HepG2 (cell line): ENCODE measurements around the gene PEPD. TPM values are rescaled to one million over a fixed set of nuclear protein-coding genes. Genes with fewer than 3 reads are reported as not detected.

Source experiments
- ATAC-seq: fragments of 200-7000 bp; cut with Tn5 transposase; 3 replicates; pipeline ENCODE4 v1.9.1; 2020; ENCODE audit warnings: mild to moderate bottlenecking, moderate library complexity
- BruUV-seq: library from RNA; stranded (reverse); fragments of 400-500 nt; replicated peaks from 2 replicates; lab custom pipeline; 2021; lab: Mats Ljungman, UMichigan
- CTCF ChIA-PET: fragments of 300-600 bp; formaldehyde crosslinking; extraction: SDS; loops from one replicate; lab custom pipeline; 2021; ENCODE audit warnings: low total read pairs, inconsistent platforms, low intra/inter-chr PET ratio; lab: Yijun Ruan, JAX
- POLR2A ChIA-PET: fragments of 350-600 bp; sonication (Branson Sonifier 250); formaldehyde crosslinking; loops from one replicate; lab custom pipeline; 2020; ENCODE audit warnings: antibody characterized with exemption, inconsistent platforms; lab: Yijun Ruan, JAX
- DNase-seq: peaks from one replicate; pipeline ENCODE4 v3.0.0-alpha.2; 2015; ENCODE audit warnings: low spot score
- FAIRE-seq: peaks from 3 replicates; lab custom pipeline; 2011; peaks lifted over from hg19 to GRCh38; lab: Jason Lieb, UNC
- H2AFZ ChIP-seq: one replicate; pipeline ENCODE4 v1.6.1; 2011; ENCODE audit warnings: low read length, inconsistent platforms
- H3K27ac ChIP-seq: fragments of 300-600 bp; 3 replicates; pipeline ENCODE4 v1.8.0; 2011; ENCODE audit warnings: mixed run types, mild to moderate bottlenecking, mixed read lengths, low read length, inconsistent platforms; ENCODE audit not compliant: insufficient read depth; ENCODE audit errors: extremely low read length
- H3K27me3 ChIP-seq, 2 experiments: fragments of 200-600 bp in 1 of 2; 2 replicates in 1 of 2; 3 replicates in 1 of 2; pipeline versions ENCODE4 v1.6.0 to v1.8.0; 2011; ENCODE audit warnings: low read length in 2 of 2, mild to moderate bottlenecking in 2 of 2, moderate library complexity in 2 of 2, inconsistent platforms in 1 of 2; ENCODE audit not compliant: insufficient read depth in 2 of 2, control insufficient read depth in 1 of 2
- H3K36me3 ChIP-seq, 2 experiments: fragments of 200-600 bp in 1 of 2; replicated peaks in 1 of 2; 2 replicates in 1 of 2; 3 replicates in 1 of 2; pipeline versions ENCODE4 v1.5.1 to v1.8.0; 2011; ENCODE audit warnings: low read length in 2 of 2, inconsistent platforms in 1 of 2; ENCODE audit not compliant: insufficient read depth in 2 of 2, control insufficient read depth in 1 of 2
- H3K4me1 ChIP-seq: 2 replicates; pipeline ENCODE4 v1.5.1; 2012; ENCODE audit warnings: low read length, inconsistent platforms; ENCODE audit not compliant: insufficient read depth
- H3K4me2 ChIP-seq: 2 replicates; pipeline ENCODE4 v1.6.0; 2011; ENCODE audit warnings: low read depth, low read length, inconsistent platforms
- H3K4me3 ChIP-seq, 3 experiments: fragments of 200-600 bp in 1 of 3; sonication (generic), shearing (Covaris generic) in 1 of 3; replicated peaks in 1 of 3; 2 replicates each; pipeline ENCODE4 v1.5.1; 2011 to 2016; ENCODE audit warnings: low read length in 3 of 3, inconsistent platforms in 2 of 3, low read depth in 2 of 3, mild to moderate bottlenecking in 2 of 3, control low read depth in 1 of 3, mixed read lengths in 1 of 3; ENCODE audit not compliant: insufficient read depth in 1 of 3
- H3K79me2 ChIP-seq: one replicate; pipeline ENCODE4 v1.6.1; 2011; ENCODE audit warnings: low read length, inconsistent platforms; ENCODE audit not compliant: insufficient read depth
- H3K9ac ChIP-seq: 2 replicates; pipeline ENCODE4 v1.6.0; 2011; ENCODE audit warnings: mild to moderate bottlenecking, low read depth, low read length, inconsistent platforms; ENCODE audit not compliant: insufficient read depth
- H3K9me3 ChIP-seq: 2 replicates; pipeline ENCODE4 v1.5.1; 2012; ENCODE audit warnings: mild to moderate bottlenecking, low read length
- H4K20me1 ChIP-seq: 2 replicates; pipeline ENCODE4 v1.6.0; 2011; ENCODE audit warnings: inconsistent platforms, mild to moderate bottlenecking, low read length, moderate library complexity; ENCODE audit not compliant: insufficient read depth
- CREB1 ChIP-seq, 2 experiments: fragments of 450-650 bp in 1 of 2; IDR thresholded peaks; 2 replicates each; pipeline ENCODE4 v1.6.1; 2016 to 2017; ENCODE audit warnings: control low read depth in 1 of 2, mild to moderate bottlenecking in 1 of 2, missing compliant biosample characterization in 1 of 2, missing genetic modification characterization in 1 of 2
- FOXA1 ChIP-seq, 2 experiments: fragments of 450-650 bp in 1 of 2; sonication (generic) in 1 of 2; formaldehyde crosslinking in 1 of 2; IDR thresholded peaks; 2 replicates each; pipeline versions ENCODE4 v1.4.0 to v1.6.1; 2016 to 2020; ENCODE audit warnings: missing genetic modification reagents in 1 of 2
- GFI1 ChIP-seq: sonication (generic); formaldehyde crosslinking; IDR thresholded peaks from 2 replicates; pipeline ENCODE4 v1.5.0; 2020; ENCODE audit warnings: missing genetic modification reagents, mild to moderate bottlenecking, borderline replicate concordance
- IKZF1 ChIP-seq: fragments of 450-650 bp; IDR thresholded peaks from 2 replicates; pipeline ENCODE4 v1.7.1; 2016
- MXI1 ChIP-seq: IDR thresholded peaks from 3 replicates; pipeline ENCODE4 v1.6.1; 2012; ENCODE audit warnings: low read depth, low read length, inconsistent platforms, borderline replicate concordance
- MZF1 ChIP-seq: sonication (generic); formaldehyde crosslinking; IDR thresholded peaks from 2 replicates; pipeline ENCODE4 v1.8.1; 2023; ENCODE audit warnings: mild to moderate bottlenecking, missing genetic modification reagents, borderline replicate concordance
- RBAK ChIP-seq: sonication (generic); formaldehyde crosslinking; IDR thresholded peaks from 2 replicates; pipeline ENCODE4 v1.5.1; 2020; ENCODE audit warnings: mild to moderate bottlenecking, missing genetic modification reagents
- RXRB ChIP-seq: IDR thresholded peaks from 2 replicates; pipeline ENCODE4 v1.6.1; 2016; ENCODE audit warnings: borderline replicate concordance, missing genetic modification reagents, missing compliant biosample characterization
- ZBTB10 ChIP-seq: sonication (generic); formaldehyde crosslinking; IDR thresholded peaks from 2 replicates; pipeline ENCODE4 v1.4.0; 2020; ENCODE audit warnings: missing genetic modification reagents, borderline replicate concordance
- ZNF136 ChIP-seq: sonication (generic); formaldehyde crosslinking; IDR thresholded peaks from 2 replicates; pipeline ENCODE4 v1.8.1; 2022; ENCODE audit warnings: low read depth, mild to moderate bottlenecking, moderate library complexity, missing genetic modification reagents
- ZNF577 ChIP-seq: sonication (generic); formaldehyde crosslinking; IDR thresholded peaks from 2 replicates; pipeline ENCODE4 v1.4.0; 2020; ENCODE audit warnings: mild to moderate bottlenecking, low read depth, missing genetic modification reagents, borderline replicate concordance
- ZNF713 ChIP-seq: sonication (generic); formaldehyde crosslinking; IDR thresholded peaks from 2 replicates; pipeline ENCODE4 v1.4.0; 2020; ENCODE audit warnings: mild to moderate bottlenecking, missing genetic modification reagents
- WGBS: methylation state at CpG from one replicate; pipeline ENCODE4 v1.1.6; 2017; ENCODE audit warnings: low lambda C conversion rate; 5-methylcytosine and 5-hydroxymethylcytosine counted together
- in situ Hi-C: cut with HindIII; loops from 2 replicates; pipeline ENCODE4 v1.10.0; 2017; ENCODE audit warnings: low pct_unique_long_range_greater_than_20kb; ENCODE audit not compliant: extremely low pct_ligation_motif_present
- intact Hi-C: fragments of 100-400 bp; cut with micrococcal nuclease; formaldehyde crosslinking; loops from one replicate; pipeline ENCODE4 v1.10.0; 2022; ENCODE audit not compliant: unreplicated experiment
- polyA plus RNA-seq, 8 experiments: library from polyadenylated mRNA; depleted of rRNA in 3 of 8; stranded (reverse) in 7 of 8; unstranded in 1 of 8; fragments of >200 nt; fragmentation: Illumina TruSeq in 4 of 8; extraction: Trizol in 4 of 8; gene quantifications; 2 replicates each; pipeline versions ENCODE4 v1.2.1 to v1.2.3, GENCODE V29; 2011 to 2016; ENCODE audit warnings: low read depth in 4 of 8, missing spikeins in 1 of 8, mixed read lengths in 1 of 8; ENCODE audit not compliant: insufficient read depth in 1 of 8
- total RNA-seq, 5 experiments: library from RNA; depleted of rRNA; stranded (reverse); fragments of >200 nt; fragmentation: Illumina TruSeq; extraction: Trizol; gene quantifications; 2 replicates each; pipeline ENCODE4 v1.2.3, GENCODE V29; 2016; ENCODE audit warnings: low read depth in 1 of 5

The PEPD gene
- total and polyA plus RNA-seq, 2 of the 13 experiments (the other 11 are each of a cell fraction or from before 2014, with no cell fraction given), result 60.7 to 75.1 TPM

- FAIRE-seq (no peak), ATAC-seq (no peak), DNase-seq (no peak)
- intact Hi-C loops (no loop called here), in situ Hi-C loops (no loop called here)
- Histone ChIP-seq H3K9me3 (no peaks in the 10 kb centered on the region), H3K4me2 (no peak overlapping the region), H3K4me3 (no peak overlapping the region), H3K27ac (no peak overlapping the region), H3K9ac (no peak overlapping the region), H3K79me2 (no peaks in the 10 kb centered on the region), H4K20me1 (no peaks in the 10 kb centered on the region), H3K4me1 (no peaks in the 10 kb centered on the region), H3K27me3 (no peaks in the 10 kb centered on the region), H3K36me3 (peaks cover 13 to 20% of the 10 kb centered on the region in 2 experiments; a peak in 4 of 5 replicates), H2AFZ (no peak overlapping the region)
- 97% methylated on average over 5 of the region's 13 CpGs for WGBS
- ChIA-PET POLR2A (no interaction called here), CTCF (no interaction called here)
- TF ChIP-seq CREB1 (IDR thresholded peaks at IDR 0.05) (no peak), CREB1 (CRISPR knock-in tag; IDR thresholded peaks at IDR 0.05) (no peak), ZNF713 (CRISPR knock-in tag) (no peak), MZF1 (CRISPR knock-in tag) (no peak), MXI1 (no peak), RXRB (no peak), RBAK (CRISPR knock-in tag) (no peak), FOXA1 (IDR thresholded peaks at IDR 0.05) (no peak), FOXA1 (CRISPR knock-in tag; IDR thresholded peaks at IDR 0.05) (no peak), IKZF1 (no peak), ZNF136 (no peak), GFI1 (no peak), ZNF577 (no peak), ZBTB10 (no peak)
- no TSS peak for BruUV-seq
These were observed 21.7 kb downstream of the PEPD start for GRCh38 chr19:33499671-33500506.
